ENCODE data around the gene PSME3IP1.

GRCh38 chr16:57152096-57153093, 33.4 kb downstream of the PSME3IP1 start:
- TF ChIP-seq CTCF (conservative IDR thresholded peaks at IDR 0.05; ENCODE audit: low read depth in 2 of 2) (no peak), JUNB (IDR thresholded peaks at IDR 0.05; ENCODE audit: unreplicated experiment) (no peak), POLR2AphosphoS5 (IDR thresholded peaks at IDR 0.05; ENCODE audit: low read depth) (no peak), EZH2 (IDR thresholded peaks at IDR 0.05; ENCODE audit: low read depth, unreplicated experiment) (no peak), EZH2phosphoT487 (IDR thresholded peaks at IDR 0.05; ENCODE audit: unreplicated experiment) (no peak), ZNF331 (CRISPR knock-in tag; IDR thresholded peaks at IDR 0.05; ENCODE audit: low read depth) (no peak), ETS1 (IDR thresholded peaks at IDR 0.05) (no peak), REST (IDR thresholded peaks at IDR 0.05; ENCODE audit: unreplicated experiment) (no peak)

All from GM23338 (cell line).